BJ (cell line): ENCODE results near the gene B4GALNT3. TPM values are rescaled to one million over a fixed set of nuclear protein-coding genes. Genes with fewer than 3 reads are reported as not detected.

Experiments
- CTCF ChIA-PET: fragments of 350-600 bp; formaldehyde crosslinking; extraction: SDS; loops from one replicate; lab custom pipeline; 2021; ENCODE audit warnings: antibody characterized with exemption, inconsistent platforms; lab: Yijun Ruan, JAX
- POLR2A ChIA-PET: fragments of 300-600 bp; sonication (Branson Sonifier 250); formaldehyde crosslinking; extraction: SDS; loops from one replicate; lab custom pipeline; 2021; ENCODE audit warnings: antibody characterized with exemption; lab: Charles Lee
- DNase-seq: peaks from one replicate; pipeline ENCODE4 v3.0.0-alpha.2; 2011; ENCODE audit warnings: low read depth
- H3K27me3 ChIP-seq: 2 replicates; pipeline ENCODE4 v1.6.0; 2011; ENCODE audit warnings: low read length; ENCODE audit not compliant: control insufficient read depth, insufficient read depth
- H3K36me3 ChIP-seq: 2 replicates; pipeline ENCODE4 v1.5.1; 2011; ENCODE audit warnings: low read length; ENCODE audit not compliant: control insufficient read depth, insufficient read depth
- H3K4me3 ChIP-seq: 2 replicates; pipeline ENCODE4 v1.5.1; 2011; ENCODE audit warnings: low read depth, mild to moderate bottlenecking, control low read depth, low read length
- CTCF ChIP-seq: IDR thresholded peaks from 2 replicates; pipeline ENCODE4 v1.5.1; 2011; ENCODE audit warnings: low read depth, mild to moderate bottlenecking, control low read depth, inconsistent platforms, low read length, moderate library complexity; ENCODE audit not compliant: insufficient read depth
- polyA plus RNA-seq: library from polyadenylated mRNA; depleted of rRNA; stranded (reverse); fragments of >200 nt; gene quantifications from 2 replicates; pipeline ENCODE4 v1.2.3, GENCODE V29; 2011

B4GALNT3 gene
- polyA plus RNA-seq, 1 experiment = not detected

GRCh38 chr12:578748-579419 lies 119.1 kb downstream of the B4GALNT3 start:
- ChIA-PET POLR2A (no interaction called here), CTCF (interaction anchor here (0.9 to 6.2 kb wide), 6 partner anchors 9 to 370 kb away, joined by 3 to 97 read pairs (median 3); partner anchors contain the start of genes RAD52 and WNK1)
- no peaks in the 10 kb centered on the region for H3K27me3 ChIP-seq
- H3K4me3 ChIP-seq = no peak overlapping the region
- no peaks in the 10 kb centered on the region for H3K36me3 ChIP-seq
- DNase-seq = no peak
- no peak for TF ChIP-seq CTCF

GRCh38 chr12:579420-580110 lies 119.8 kb downstream of the B4GALNT3 start:
- Histone ChIP-seq H3K27me3 (no peaks in the 10 kb centered on the region), H3K4me3 (no peak overlapping the region), H3K36me3 (no peaks in the 10 kb centered on the region)
- no peak for DNase-seq
- CTCF ChIA-PET = interaction anchor here (0.8 to 6.2 kb wide), 4 partner anchors 17 to 370 kb away, joined by 3 to 97 read pairs (median 4); partner anchors contain the start of genes RAD52 and WNK1
- no peak for TF ChIP-seq CTCF
- POLR2A ChIA-PET = no interaction called here

GRCh38 chr12:580813-581212 lies 121.1 kb downstream of the B4GALNT3 start:
- ChIA-PET POLR2A (interaction anchor here (0.7 kb wide), 1 partner anchor 230 kb away, joined by 3 read pairs; no protein-coding TSS in a partner anchor), CTCF (interaction anchor here (1.6 kb wide), 1 partner anchor 170 kb away, joined by 7 read pairs; no protein-coding TSS in a partner anchor)
- Histone ChIP-seq H3K27me3 (no peaks in the 10 kb centered on the region), H3K4me3 (no peak overlapping the region), H3K36me3 (no peaks in the 10 kb centered on the region)
- TF ChIP-seq CTCF = no peak
- DNase-seq = no peak

- ChIA-PET CTCF (interaction anchor here (1.6 kb wide), 1 partner anchor 169 kb away, joined by 7 read pairs; no protein-coding TSS in a partner anchor), POLR2A (interaction anchor here (0.7 kb wide), 1 partner anchor 229 kb away, joined by 3 read pairs; no protein-coding TSS in a partner anchor)
- Histone ChIP-seq H3K27me3 (no peaks in the 10 kb centered on the region), H3K4me3 (no peak overlapping the region), H3K36me3 (no peaks in the 10 kb centered on the region)
- no peak for TF ChIP-seq CTCF
- DNase-seq = no peak
These were observed 121.6 kb downstream of the B4GALNT3 start for GRCh38 chr12:581321-581720.

GRCh38 chr12:581746-582145 lies 122.0 kb downstream of the B4GALNT3 start:
- POLR2A ChIA-PET = no interaction called here

More at GRCh38 chr12:581746-582145, 122.0 kb downstream of the B4GALNT3 start:
- Histone ChIP-seq H3K36me3 (no peaks in the 10 kb centered on the region), H3K27me3 (0 out of 2 replicates have a peak, but pooled peaks cover 2% of the 10 kb centered on the region), H3K4me3 (no peak overlapping the region)
- DNase-seq = no peak
- TF ChIP-seq CTCF = no peak
- CTCF ChIA-PET = interaction anchor here (1.6 kb wide), 1 partner anchor 169 kb away, joined by 7 read pairs; no protein-coding TSS in a partner anchor
